ENCODE results near the gene REC8.

DNA sequence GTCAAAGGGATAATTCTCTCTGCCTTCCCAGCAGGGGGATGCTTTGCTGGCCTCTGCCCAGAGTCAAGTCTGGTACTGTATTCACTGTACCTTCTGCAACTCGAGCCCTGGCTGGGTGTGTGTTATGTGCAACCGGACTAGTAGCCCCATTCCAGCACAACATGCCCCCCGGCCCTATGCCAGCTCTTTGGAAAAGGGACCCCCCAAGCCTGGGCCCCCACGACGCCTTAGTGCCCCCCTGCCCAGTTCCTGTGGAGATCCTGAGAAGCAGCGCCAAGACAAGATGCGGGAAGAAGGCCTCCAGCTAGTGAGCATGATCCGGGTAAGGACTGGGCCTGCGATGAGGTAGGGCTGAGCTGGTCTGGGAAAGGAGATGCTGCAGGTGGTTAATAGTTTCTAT, 21.3 kb upstream of the REC8 start:
- TF ChIP-seq, protein P1, sequence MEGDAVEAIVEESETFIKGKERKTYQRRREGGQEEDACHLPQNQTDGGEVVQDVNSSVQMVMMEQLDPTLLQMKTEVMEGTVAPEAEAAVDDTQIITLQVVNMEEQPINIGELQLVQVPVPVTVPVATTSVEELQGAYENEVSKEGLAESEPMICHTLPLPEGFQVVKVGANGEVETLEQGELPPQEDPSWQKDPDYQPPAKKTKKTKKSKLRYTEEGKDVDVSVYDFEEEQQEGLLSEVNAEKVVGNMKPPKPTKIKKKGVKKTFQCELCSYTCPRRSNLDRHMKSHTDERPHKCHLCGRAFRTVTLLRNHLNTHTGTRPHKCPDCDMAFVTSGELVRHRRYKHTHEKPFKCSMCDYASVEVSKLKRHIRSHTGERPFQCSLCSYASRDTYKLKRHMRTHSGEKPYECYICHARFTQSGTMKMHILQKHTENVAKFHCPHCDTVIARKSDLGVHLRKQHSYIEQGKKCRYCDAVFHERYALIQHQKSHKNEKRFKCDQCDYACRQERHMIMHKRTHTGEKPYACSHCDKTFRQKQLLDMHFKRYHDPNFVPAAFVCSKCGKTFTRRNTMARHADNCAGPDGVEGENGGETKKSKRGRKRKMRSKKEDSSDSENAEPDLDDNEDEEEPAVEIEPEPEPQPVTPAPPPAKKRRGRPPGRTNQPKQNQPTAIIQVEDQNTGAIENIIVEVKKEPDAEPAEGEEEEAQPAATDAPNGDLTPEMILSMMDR (IDR thresholded peaks at IDR 0.05): no peak
- no peak for TF ChIP-seq POLR2A (IDR thresholded peaks at IDR 0.05)
